ENCODE measurements around the gene ROBO3.

Gene ROBO3

GRCh38 chr11:124894606-124895430, 29.6 kb downstream of the ROBO3 start:
- Histone ChIP-seq H3K4me3 (ENCODE audit: extremely low read depth, insufficient read depth, low read length, poor library complexity, severe bottlenecking) (no peak overlapping the region), H3K36me3 (ENCODE audit: control insufficient read depth, insufficient read depth, low read length) (no peaks in the 10 kb centered on the region), H3K4me1 (ENCODE audit: control insufficient read depth, insufficient read depth, low read length, poor library complexity, severe bottlenecking) (peaks cover 30% of the 10 kb centered on the region), H3K9me3 (ENCODE audit: control insufficient read depth, low read length) (no peaks in the 10 kb centered on the region), H3K27ac (ENCODE audit: low read depth, low read length, severe bottlenecking) (no peak overlapping the region)
- WGBS, 2 experiments (ENCODE audit: insufficient coverage in 2 of 2) = 90 to 100% methylated on average over 3 of the region's 4 CpGs

- no peak overlapping the region for H3K27ac ChIP-seq (ENCODE audit: low read depth, low read length, severe bottlenecking)
- 92% methylated on average over 19 of the region's 20 CpGs for WGBS, 2 experiments (ENCODE audit: insufficient coverage in 2 of 2)
- peaks cover 37% of the 10 kb centered on the region for H3K4me1 ChIP-seq (ENCODE audit: control insufficient read depth, insufficient read depth, low read length, poor library complexity, severe bottlenecking)
- no peak overlapping the region for H3K4me3 ChIP-seq (ENCODE audit: extremely low read depth, insufficient read depth, low read length, poor library complexity, severe bottlenecking)
- no peaks in the 10 kb centered on the region for H3K9me3 ChIP-seq (ENCODE audit: control insufficient read depth, low read length)
- no peaks in the 10 kb centered on the region for H3K36me3 ChIP-seq (ENCODE audit: control insufficient read depth, insufficient read depth, low read length)
Measured at GRCh38 chr11:124895471-124895971, 30.3 kb downstream of the ROBO3 start.

DNA sequence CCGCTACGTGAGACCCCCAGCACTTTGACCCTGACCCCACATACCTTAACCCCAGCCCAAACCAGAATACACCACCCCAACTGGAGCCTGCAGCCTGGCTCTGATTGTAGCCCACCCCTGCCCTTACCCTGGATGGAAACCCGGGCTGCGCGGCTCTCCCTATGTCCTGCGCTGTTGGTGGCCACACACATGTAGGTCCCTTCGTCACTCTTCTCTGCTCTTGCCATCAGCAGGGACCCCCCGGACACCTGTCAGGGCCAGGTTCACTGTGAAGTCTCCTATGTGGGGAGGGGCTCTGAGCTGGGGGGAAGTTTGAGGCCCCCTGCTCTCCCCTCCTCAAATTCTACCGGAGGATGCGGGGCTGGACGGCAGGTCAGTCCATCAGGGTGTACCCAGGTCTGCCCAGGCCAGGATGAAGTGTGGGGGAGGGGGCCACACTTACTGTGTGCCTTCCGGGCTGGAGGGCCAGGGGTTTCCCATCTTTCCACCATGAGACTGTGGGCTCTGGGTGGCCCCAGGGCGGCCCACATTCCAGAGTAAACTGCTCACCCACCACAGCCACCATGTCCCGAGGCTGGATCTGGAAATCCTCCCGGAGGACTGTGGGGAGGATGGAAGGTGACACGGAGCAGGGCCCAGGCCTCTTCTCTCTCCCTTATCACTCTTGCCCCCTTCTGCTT, 31.0 kb downstream of the ROBO3 start:
- Histone ChIP-seq H3K4me1 (ENCODE audit: control insufficient read depth, insufficient read depth, low read length, poor library complexity, severe bottlenecking) (peaks cover 44% of the 10 kb centered on the region), H3K4me3 (ENCODE audit: extremely low read depth, insufficient read depth, low read length, poor library complexity, severe bottlenecking) (no peak overlapping the region)
- WGBS, 2 experiments (ENCODE audit: insufficient coverage in 2 of 2) = 87 to 94% methylated on average over 7 to 9 of the region's 16 CpGs

GRCh38 chr11:124896821-124897391, 31.7 kb downstream of the ROBO3 start:
- Histone ChIP-seq H3K27ac (ENCODE audit: low read depth, low read length, severe bottlenecking) (no peak overlapping the region), H3K4me1 (ENCODE audit: control insufficient read depth, insufficient read depth, low read length, poor library complexity, severe bottlenecking) (peaks cover 45% of the 10 kb centered on the region), H3K9me3 (ENCODE audit: control insufficient read depth, low read length) (no peaks in the 10 kb centered on the region), H3K36me3 (ENCODE audit: control insufficient read depth, insufficient read depth, low read length) (no peaks in the 10 kb centered on the region), H3K4me3 (ENCODE audit: extremely low read depth, insufficient read depth, low read length, poor library complexity, severe bottlenecking) (peak overlapping the region; percentile 11)
- 96 to 99% methylated on average over 7 to 8 of the region's 9 CpGs for WGBS, 2 experiments (ENCODE audit: insufficient coverage in 2 of 2)

More for the DNA sequence above, 31.0 kb downstream of the ROBO3 start:
- no peak overlapping the region for H3K27ac ChIP-seq (ENCODE audit: low read depth, low read length, severe bottlenecking)
- H3K9me3 ChIP-seq (ENCODE audit: control insufficient read depth, low read length) = no peaks in the 10 kb centered on the region
- H3K36me3 ChIP-seq (ENCODE audit: control insufficient read depth, insufficient read depth, low read length) = no peaks in the 10 kb centered on the region

- Histone ChIP-seq H3K4me1 (ENCODE audit: control insufficient read depth, insufficient read depth, low read length, poor library complexity, severe bottlenecking) (peaks cover 45% of the 10 kb centered on the region), H3K27ac (ENCODE audit: low read depth, low read length, severe bottlenecking) (peak within 1 kb of the TSS; percentile 82), H3K4me3 (ENCODE audit: extremely low read depth, insufficient read depth, low read length, poor library complexity, severe bottlenecking) (peak within 1 kb of the TSS; percentile 11), H3K9me3 (ENCODE audit: control insufficient read depth, low read length) (no peaks in the 10 kb centered on the region), H3K36me3 (ENCODE audit: control insufficient read depth, insufficient read depth, low read length) (no peaks in the 10 kb centered on the region)
- 66 to 68% methylated on average over 7 to 12 of the region's 12 CpGs for WGBS, 2 experiments (ENCODE audit: insufficient coverage in 2 of 2)
Measured at GRCh38 chr11:124897674-124898262, 32.5 kb downstream of the ROBO3 start, which contains the start of gene ROBO4. ROBO4 (minus strand) TSS chr11:124897865; CDS start chr11:124897795, 70 bp downstream.

GRCh38 chr11:124898263-124898680, 33.0 kb downstream of the ROBO3 start:
- no peaks in the 10 kb centered on the region for H3K9me3 ChIP-seq (ENCODE audit: control insufficient read depth, low read length)
- 92 to 100% methylated on average over 1 to 2 of the region's 3 CpGs for WGBS, 2 experiments (ENCODE audit: insufficient coverage in 2 of 2)
- peaks cover 45% of the 10 kb centered on the region for H3K4me1 ChIP-seq (ENCODE audit: control insufficient read depth, insufficient read depth, low read length, poor library complexity, severe bottlenecking)
- no peaks in the 10 kb centered on the region for H3K36me3 ChIP-seq (ENCODE audit: control insufficient read depth, insufficient read depth, low read length)
- H3K27ac ChIP-seq (ENCODE audit: low read depth, low read length, severe bottlenecking) = peak overlapping the region; percentile 82
- H3K4me3 ChIP-seq (ENCODE audit: extremely low read depth, insufficient read depth, low read length, poor library complexity, severe bottlenecking) = no peak overlapping the region

- H3K9me3 ChIP-seq (ENCODE audit: control insufficient read depth, low read length) = no peaks in the 10 kb centered on the region
- H3K4me3 ChIP-seq (ENCODE audit: extremely low read depth, insufficient read depth, low read length, poor library complexity, severe bottlenecking) = no peak overlapping the region
- no peaks in the 10 kb centered on the region for H3K36me3 ChIP-seq (ENCODE audit: control insufficient read depth, insufficient read depth, low read length)
- 57 to 63% methylated on average over 3 to 5 of the region's 5 CpGs for WGBS, 2 experiments (ENCODE audit: insufficient coverage in 2 of 2)
- peak overlapping the region; percentile 82 for H3K27ac ChIP-seq (ENCODE audit: low read depth, low read length, severe bottlenecking)
- peaks cover 45% of the 10 kb centered on the region for H3K4me1 ChIP-seq (ENCODE audit: control insufficient read depth, insufficient read depth, low read length, poor library complexity, severe bottlenecking)
Measured at GRCh38 chr11:124898711-124899110, 33.5 kb downstream of the ROBO3 start.

GRCh38 chr11:124899383-124900145, 34.3 kb downstream of the ROBO3 start:
- 80 to 86% methylated on average over 5 to 6 of the region's 6 CpGs for WGBS, 2 experiments (ENCODE audit: insufficient coverage in 2 of 2)
- Histone ChIP-seq H3K4me3 (ENCODE audit: extremely low read depth, insufficient read depth, low read length, poor library complexity, severe bottlenecking) (no peak overlapping the region), H3K4me1 (ENCODE audit: control insufficient read depth, insufficient read depth, low read length, poor library complexity, severe bottlenecking) (peaks cover 45% of the 10 kb centered on the region), H3K9me3 (ENCODE audit: control insufficient read depth, low read length) (no peaks in the 10 kb centered on the region), H3K36me3 (ENCODE audit: control insufficient read depth, insufficient read depth, low read length) (no peaks in the 10 kb centered on the region), H3K27ac (ENCODE audit: low read depth, low read length, severe bottlenecking) (peak overlapping the region; percentile 82)

DNA sequence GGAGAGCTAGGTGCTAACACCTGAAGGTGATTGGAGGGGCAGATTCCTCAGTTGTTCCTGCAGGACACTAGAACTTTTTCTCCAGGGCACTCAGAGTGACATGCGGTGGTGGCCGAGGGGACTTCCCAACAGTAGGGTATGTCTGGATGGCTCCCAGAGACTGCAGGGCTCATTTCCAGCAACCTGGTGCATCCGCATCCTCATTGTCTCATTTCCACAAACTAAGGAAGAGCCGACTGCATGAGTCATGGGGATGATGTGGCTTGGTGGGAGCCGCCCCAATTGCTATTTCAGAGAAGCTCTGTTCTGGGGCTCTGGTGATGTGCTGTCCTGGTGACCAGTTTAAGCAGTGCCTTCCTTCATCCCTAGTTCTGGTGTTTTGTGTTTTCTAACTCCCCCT, 35.2 kb downstream of the ROBO3 start:
- Histone ChIP-seq H3K27ac (ENCODE audit: low read depth, low read length, severe bottlenecking) (peak overlapping the region; percentile 2), H3K4me3 (ENCODE audit: extremely low read depth, insufficient read depth, low read length, poor library complexity, severe bottlenecking) (no peak overlapping the region)
- WGBS, 2 experiments (ENCODE audit: insufficient coverage in 2 of 2) = 77 to 85% methylated on average over 3 of the region's 5 CpGs

DNA sequence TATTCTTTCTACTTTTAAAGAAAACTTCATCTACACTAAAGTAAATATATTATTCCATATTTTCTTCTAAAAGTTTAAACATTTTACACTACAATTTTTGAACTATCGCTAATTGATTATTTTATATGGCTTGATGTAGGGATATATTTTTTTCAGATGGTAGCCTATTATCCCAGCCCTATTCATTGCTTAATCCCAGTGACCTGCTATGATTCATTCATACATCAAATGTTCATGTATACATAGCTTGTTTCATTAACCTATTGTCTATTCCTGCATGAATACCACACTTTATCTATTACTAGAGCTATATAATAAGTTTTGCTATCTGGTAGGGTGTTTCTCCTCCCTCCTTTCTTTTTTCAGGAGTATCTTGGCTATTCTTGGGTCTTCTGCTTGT, 37.4 kb downstream of the ROBO3 start:
- H3K4me1 ChIP-seq (ENCODE audit: control insufficient read depth, insufficient read depth, low read length, poor library complexity, severe bottlenecking) = peaks cover 35% of the 10 kb centered on the region
- no peak overlapping the region for H3K4me3 ChIP-seq (ENCODE audit: extremely low read depth, insufficient read depth, low read length, poor library complexity, severe bottlenecking)
- no CpG with 5 or more reads among the region's 1 CpG for WGBS, 2 experiments (ENCODE audit: insufficient coverage in 2 of 2)
- no peaks in the 10 kb centered on the region for H3K9me3 ChIP-seq (ENCODE audit: control insufficient read depth, low read length)
- H3K27ac ChIP-seq (ENCODE audit: low read depth, low read length, severe bottlenecking) = no peak overlapping the region
- H3K36me3 ChIP-seq (ENCODE audit: control insufficient read depth, insufficient read depth, low read length) = no peaks in the 10 kb centered on the region

More for the DNA sequence above, 35.2 kb downstream of the ROBO3 start:
- H3K4me1 ChIP-seq (ENCODE audit: control insufficient read depth, insufficient read depth, low read length, poor library complexity, severe bottlenecking) = peaks cover 45% of the 10 kb centered on the region
- no peaks in the 10 kb centered on the region for H3K36me3 ChIP-seq (ENCODE audit: control insufficient read depth, insufficient read depth, low read length)
- H3K9me3 ChIP-seq (ENCODE audit: control insufficient read depth, low read length) = no peaks in the 10 kb centered on the region

All from mesodermal cell (in vitro differentiated cells).